Peyer's patch (tissue), 4 donors: ENCODE measurements around the gene GLI2. TPM values are rescaled to one million over a fixed set of nuclear protein-coding genes. Genes with fewer than 3 reads are reported as not detected.

ENCODE experiments used
- DNase-seq, 3 donors: peaks; one replicate each; pipeline ENCODE4 v3.0.0-alpha.2; 2017 to 2019
- H3K27ac ChIP-seq, 4 donors: fragments of 200-600 bp; sonication (generic); one replicate each; pipeline ENCODE4 v1.5.1; 2016 to 2019
- H3K27me3 ChIP-seq, 2 donors: fragments of 200-600 bp; sonication (generic); one replicate each; pipeline ENCODE4 v1.5.1; 2019
- H3K36me3 ChIP-seq, 3 donors: fragments of 200-600 bp; sonication (generic); one replicate each; pipeline ENCODE4 v1.5.1; 2016 to 2019
- H3K4me1 ChIP-seq, 4 donors: fragments of 200-600 bp; sonication (generic); one replicate each; pipeline ENCODE4 v1.5.1; 2016 to 2019
- H3K4me3 ChIP-seq, 4 donors: fragments of 200-600 bp; sonication (generic); 1 replicate in 3 of 4; 2 replicates in 1 of 4; pipeline ENCODE4 v1.5.1; 2016 to 2019; ENCODE audit warnings: mild to moderate bottlenecking in 1 of 4
- H3K9me3 ChIP-seq, 4 donors: fragments of 200-600 bp; sonication (generic); one replicate each; pipeline ENCODE4 v1.5.1; 2016 to 2019; ENCODE audit warnings: mild to moderate bottlenecking in 1 of 4
- POLR2A ChIP-seq, 2 donors: fragments of 450-650 bp; IDR thresholded peaks; one replicate each; pipeline ENCODE4 v1.5.1; 2017; ENCODE audit warnings: antibody characterized with exemption in 2 of 2, mild to moderate bottlenecking in 2 of 2, moderate library complexity in 2 of 2
- total RNA-seq, 4 donors: library from RNA; depleted of rRNA; stranded (reverse); fragments of >200 nt; gene quantifications; one replicate each; pipeline ENCODE4 v1.1.0, GENCODE V29; 2016
- TF ChIP-seq, protein P1 (sequence below), 6 experiments: fragments of 450-650 bp in 4 of 6; fragments of 200-600 bp in 2 of 6; sonication (generic) in 1 of 6; IDR thresholded peaks; one replicate each; pipeline ENCODE4 v1.5.1; 2017 to 2019; ENCODE audit warnings: antibody characterized with exemption in 6 of 6, mild to moderate bottlenecking in 3 of 6, moderate library complexity in 1 of 6

GLI2 gene
- total RNA-seq, 4 donors from 2014 or later, result 0.18 to 5.8 (median 0.94) TPM

DNA sequence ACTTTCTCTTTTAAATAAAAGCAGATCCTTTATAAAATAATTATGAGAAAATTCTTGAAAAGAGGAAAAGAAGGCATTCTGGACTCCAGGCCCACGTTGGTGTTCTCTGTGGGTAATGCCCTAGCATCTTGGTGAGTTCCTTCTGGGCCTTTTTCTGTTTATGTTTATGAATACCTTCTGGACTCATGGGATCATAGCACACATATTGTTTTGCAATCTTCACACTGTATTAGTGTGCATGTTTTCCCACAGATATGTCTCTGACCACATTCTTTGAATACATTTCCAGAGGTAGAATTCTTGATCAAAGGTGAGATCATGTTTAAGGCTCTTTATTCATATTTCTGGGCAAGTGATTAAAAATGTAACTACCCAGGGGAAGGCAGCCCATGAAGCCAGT lies 15.9 kb downstream of the GLI2 start:
- TF ChIP-seq POLR2A (IDR thresholded peaks at IDR 0.05), result no peak
- TF ChIP-seq, protein P1, sequence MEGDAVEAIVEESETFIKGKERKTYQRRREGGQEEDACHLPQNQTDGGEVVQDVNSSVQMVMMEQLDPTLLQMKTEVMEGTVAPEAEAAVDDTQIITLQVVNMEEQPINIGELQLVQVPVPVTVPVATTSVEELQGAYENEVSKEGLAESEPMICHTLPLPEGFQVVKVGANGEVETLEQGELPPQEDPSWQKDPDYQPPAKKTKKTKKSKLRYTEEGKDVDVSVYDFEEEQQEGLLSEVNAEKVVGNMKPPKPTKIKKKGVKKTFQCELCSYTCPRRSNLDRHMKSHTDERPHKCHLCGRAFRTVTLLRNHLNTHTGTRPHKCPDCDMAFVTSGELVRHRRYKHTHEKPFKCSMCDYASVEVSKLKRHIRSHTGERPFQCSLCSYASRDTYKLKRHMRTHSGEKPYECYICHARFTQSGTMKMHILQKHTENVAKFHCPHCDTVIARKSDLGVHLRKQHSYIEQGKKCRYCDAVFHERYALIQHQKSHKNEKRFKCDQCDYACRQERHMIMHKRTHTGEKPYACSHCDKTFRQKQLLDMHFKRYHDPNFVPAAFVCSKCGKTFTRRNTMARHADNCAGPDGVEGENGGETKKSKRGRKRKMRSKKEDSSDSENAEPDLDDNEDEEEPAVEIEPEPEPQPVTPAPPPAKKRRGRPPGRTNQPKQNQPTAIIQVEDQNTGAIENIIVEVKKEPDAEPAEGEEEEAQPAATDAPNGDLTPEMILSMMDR (IDR thresholded peaks at IDR 0.05), result no peak
- no peaks in the 10 kb centered on the region for H3K27me3 ChIP-seq
- no peaks in the 10 kb centered on the region for H3K4me1 ChIP-seq
- no peak for DNase-seq
- no peaks in the 10 kb centered on the region for H3K9me3 ChIP-seq
- no peak overlapping the region for H3K4me3 ChIP-seq
- no peak overlapping the region for H3K27ac ChIP-seq
- no peaks in the 10 kb centered on the region for H3K36me3 ChIP-seq

DNA sequence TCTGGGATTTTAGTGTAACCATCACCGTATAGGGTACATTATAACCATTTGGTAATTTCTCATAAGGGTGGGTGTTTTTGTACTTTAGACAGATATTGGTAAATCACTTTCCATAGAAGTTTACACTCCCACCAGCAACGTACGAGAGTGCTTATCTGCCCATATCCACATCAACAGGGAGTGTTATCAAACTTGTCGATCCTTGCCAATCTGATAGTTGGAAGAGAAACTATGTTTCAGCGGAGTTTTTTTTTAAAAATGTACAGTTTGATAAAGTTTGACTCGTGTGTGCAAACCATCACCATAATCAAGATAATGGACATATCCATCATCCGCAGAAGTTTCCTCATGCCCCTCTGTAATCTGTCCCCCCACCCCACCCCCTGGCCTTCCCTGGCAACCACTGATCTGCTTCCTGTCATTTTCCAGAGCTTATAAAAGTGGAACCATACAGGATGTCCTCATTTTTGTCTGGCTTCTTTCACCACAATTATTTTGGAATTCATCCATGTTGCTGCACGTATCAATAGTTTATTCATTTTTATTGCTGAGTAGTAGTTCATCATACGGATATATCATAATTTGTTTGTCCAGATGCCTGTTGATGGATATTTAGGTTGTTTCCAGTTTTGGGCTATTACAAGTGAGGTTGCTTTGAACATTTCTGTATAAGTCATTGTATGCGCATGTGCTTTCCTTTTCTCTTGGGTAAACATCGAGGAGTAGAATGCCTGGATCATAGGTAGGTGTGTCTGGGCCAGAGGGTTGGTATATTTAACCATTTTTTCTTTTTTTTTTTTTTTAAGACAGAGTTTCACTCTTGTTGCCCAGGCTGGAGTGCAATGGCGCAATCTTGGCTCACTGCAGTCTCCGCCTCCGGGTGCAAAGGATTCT lies 18.6 kb downstream of the GLI2 start:
- H3K27me3 ChIP-seq, result no peaks in the 10 kb centered on the region
- no peak overlapping the region for H3K27ac ChIP-seq
- DNase-seq, result no peak
- peaks cover 0 to 7% (median 0%) of the 10 kb centered on the region in 4 donors for H3K4me1 ChIP-seq
- H3K4me3 ChIP-seq, result no peak overlapping the region
- TF ChIP-seq, protein P1 (IDR thresholded peaks at IDR 0.05), result no peak
- TF ChIP-seq POLR2A (IDR thresholded peaks at IDR 0.05), result no peak
- no peaks in the 10 kb centered on the region for H3K9me3 ChIP-seq
- no peaks in the 10 kb centered on the region for H3K36me3 ChIP-seq

DNA sequence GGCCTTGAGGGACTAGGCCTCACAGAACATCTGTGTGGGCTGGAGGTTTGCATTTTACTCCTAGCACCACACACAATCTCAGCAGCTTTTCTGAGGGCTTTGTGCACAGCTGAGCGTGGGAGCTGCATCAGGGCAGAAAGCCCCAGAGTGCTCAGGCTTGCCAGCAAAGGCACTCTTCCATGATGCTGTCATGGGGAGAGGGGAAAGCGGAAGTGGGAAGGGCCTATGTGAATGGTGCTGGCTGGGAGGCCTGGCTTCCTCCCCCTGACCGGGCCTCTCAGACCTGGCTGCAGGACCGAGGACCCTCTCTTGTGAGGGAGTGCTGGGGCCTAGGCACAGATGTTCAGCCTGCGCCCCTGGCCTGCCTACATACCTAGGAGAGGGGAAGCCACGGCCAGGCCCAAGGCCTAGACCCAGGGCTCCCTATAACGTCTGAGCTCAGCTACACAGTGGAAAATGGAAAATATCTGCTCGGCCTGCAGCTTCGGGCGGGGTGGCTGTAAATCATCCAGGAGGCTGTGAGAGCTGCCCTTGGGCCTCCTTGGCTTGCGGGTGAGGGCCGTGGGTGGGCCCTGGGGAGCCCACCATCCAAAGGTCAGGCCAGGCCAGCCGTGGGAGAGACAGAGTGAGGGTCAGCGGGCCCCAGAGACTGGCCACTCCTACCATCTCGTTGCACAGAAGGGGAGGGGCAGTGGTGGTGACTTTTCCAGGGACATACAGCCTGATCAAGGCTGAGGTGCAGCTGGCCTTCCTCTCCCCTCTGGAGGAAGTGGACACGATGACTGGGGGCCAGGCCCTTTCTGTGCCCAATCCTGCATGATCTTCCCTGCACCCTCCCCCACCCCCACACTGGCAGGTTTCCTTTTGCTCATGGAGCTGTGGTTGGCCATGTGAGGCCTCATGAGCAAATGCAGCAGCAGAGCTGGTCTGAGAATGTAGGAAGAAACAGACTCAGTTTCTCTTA lies 22.8 kb downstream of the GLI2 start:
- no peaks in the 10 kb centered on the region for H3K36me3 ChIP-seq
- TF ChIP-seq POLR2A (IDR thresholded peaks at IDR 0.05), result no peak
- TF ChIP-seq, protein P1 (IDR thresholded peaks at IDR 0.05), result no peak
- peak in 2 of 3 donors; percentile 40 to 50 for DNase-seq

DNA sequence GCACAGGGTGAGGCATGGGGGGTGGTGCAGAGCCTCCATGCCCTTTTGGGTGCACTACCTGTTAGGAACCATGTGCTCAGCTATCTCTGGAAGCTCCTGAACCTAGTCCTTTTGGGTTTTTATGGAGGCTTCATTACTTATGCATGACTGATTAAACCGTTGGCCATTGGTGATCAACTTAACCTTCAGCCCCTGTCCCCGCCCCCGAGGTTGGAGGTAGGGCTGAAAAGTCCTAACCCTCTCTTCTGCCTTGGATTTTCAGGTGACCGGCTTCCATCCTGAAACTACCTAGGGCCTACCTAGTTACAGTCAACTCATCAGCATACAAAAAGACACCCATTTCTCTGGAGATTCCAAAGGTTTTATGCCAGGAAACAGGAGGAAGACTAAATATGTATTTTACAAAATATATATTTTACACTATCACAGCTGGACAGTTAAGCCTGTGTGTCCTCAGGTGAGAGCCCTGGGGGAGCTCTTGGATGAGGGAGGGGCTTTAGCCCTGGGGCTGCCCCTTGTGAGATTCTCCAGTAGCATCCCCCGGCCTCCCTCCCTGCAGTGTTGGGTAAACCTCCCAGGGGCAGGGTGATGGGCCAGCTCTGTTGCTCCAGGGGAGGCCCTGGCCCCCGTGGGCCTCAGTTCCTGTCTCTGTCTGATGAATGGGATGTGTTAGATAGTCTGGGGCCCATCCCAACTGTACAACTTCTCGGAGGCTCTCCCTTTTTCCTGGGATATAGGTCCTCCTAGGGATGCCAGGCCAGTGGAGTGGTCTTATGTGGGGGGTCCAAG lies 24.1 kb downstream of the GLI2 start:
- no peak overlapping the region for H3K27ac ChIP-seq
- peak in 2 of 3 donors; percentile 14 to 32 for DNase-seq
- H3K9me3 ChIP-seq, result no peaks in the 10 kb centered on the region
- H3K36me3 ChIP-seq, result no peaks in the 10 kb centered on the region
- TF ChIP-seq, protein P1 (IDR thresholded peaks at IDR 0.05), result no peak
- no peak for TF ChIP-seq POLR2A (IDR thresholded peaks at IDR 0.05)
- peaks cover 0 to 9% (median 0%) of the 10 kb centered on the region in 4 donors for H3K4me1 ChIP-seq
- H3K4me3 ChIP-seq, result no peak overlapping the region
- H3K27me3 ChIP-seq, result no peaks in the 10 kb centered on the region

More for the DNA sequence above, 22.8 kb downstream of the GLI2 start:
- H3K4me3 ChIP-seq, result no peak overlapping the region
- no peaks in the 10 kb centered on the region for H3K27me3 ChIP-seq
- H3K9me3 ChIP-seq, result no peaks in the 10 kb centered on the region
- peaks cover 0 to 7% (median 0%) of the 10 kb centered on the region in 4 donors for H3K4me1 ChIP-seq
- peak overlapping the region; percentile 40 to 80 (median 66) for H3K27ac ChIP-seq
